ENCODE data around the gene KRTAP10-3.
"Not testable (repeated sequence)": the region's sequence is repeated elsewhere in the genome, so short reads cannot be mapped to it uniquely, and the experiment has no call there.

Gene KRTAP10-3

GRCh38 chr21:44558695-44559094 lies at the start of gene KRTAP10-3:
KRTAP10-3 (minus strand) TSS chr21:44558795; CDS start chr21:44558715, 80 bp downstream.
- H3K27ac ChIP-seq (ENCODE audit: low read depth, low read length): no peak within 1 kb of the TSS
- H3K9me3 ChIP-seq (ENCODE audit: control insufficient read depth, insufficient read depth, low read depth, low read length): no peaks in the 10 kb centered on the region
- H3K4me1 ChIP-seq (ENCODE audit: control insufficient read depth, insufficient read depth, low read length): peaks cover 5% of the 10 kb centered on the region; the same call in 1 of the 2 replicates
- no peaks in the 10 kb centered on the region for H3K27me3 ChIP-seq (ENCODE audit: control insufficient read depth, insufficient read depth, low read length)
- H3K9ac ChIP-seq (ENCODE audit: low read length): no peak within 1 kb of the TSS
- no peak within 1 kb of the TSS for H3K4me3 ChIP-seq (ENCODE audit: low read depth, low read length)
- no peaks in the 10 kb centered on the region for H3K36me3 ChIP-seq (ENCODE audit: control insufficient read depth, insufficient read depth, low read length)

GRCh38 chr21:44606495-44606894 lies 47.9 kb upstream of the KRTAP10-3 start:
- Histone ChIP-seq H3K4me1 (ENCODE audit: control insufficient read depth, insufficient read depth, low read length) (no peaks in the 10 kb centered on the region), H3K9ac (ENCODE audit: low read length) (no peak overlapping the region), H3K27me3 (ENCODE audit: control insufficient read depth, insufficient read depth, low read length) (no peaks in the 10 kb centered on the region), H3K36me3 (ENCODE audit: control insufficient read depth, insufficient read depth, low read length) (no peaks in the 10 kb centered on the region), H3K27ac (ENCODE audit: low read depth, low read length) (no peak overlapping the region), H3K4me3 (ENCODE audit: low read depth, low read length) (no peak overlapping the region), H3K9me3 (ENCODE audit: control insufficient read depth, insufficient read depth, low read depth, low read length) (peaks cover 33% of the 10 kb centered on the region)

- H3K27me3 ChIP-seq (ENCODE audit: control insufficient read depth, insufficient read depth, low read length): no peaks in the 10 kb centered on the region
- H3K4me3 ChIP-seq (ENCODE audit: low read depth, low read length): no peak overlapping the region
- H3K36me3 ChIP-seq (ENCODE audit: control insufficient read depth, insufficient read depth, low read length): no peaks in the 10 kb centered on the region
- peaks cover 8% of the 10 kb centered on the region for H3K9me3 ChIP-seq (ENCODE audit: control insufficient read depth, insufficient read depth, low read depth, low read length)
- no peak overlapping the region for H3K27ac ChIP-seq (ENCODE audit: low read depth, low read length)
- H3K9ac ChIP-seq (ENCODE audit: low read length): no peak overlapping the region
- H3K4me1 ChIP-seq (ENCODE audit: control insufficient read depth, insufficient read depth, low read length): peaks cover 8% of the 10 kb centered on the region
Observed at GRCh38 chr21:44603911-44604310, 45.3 kb upstream of the KRTAP10-3 start.

GRCh38 chr21:44603109-44603875 lies 44.7 kb upstream of the KRTAP10-3 start:
- Histone ChIP-seq H3K27ac (ENCODE audit: low read depth, low read length) (no peak overlapping the region), H3K27me3 (ENCODE audit: control insufficient read depth, insufficient read depth, low read length) (no peaks in the 10 kb centered on the region), H3K9ac (ENCODE audit: low read length) (no peak overlapping the region), H3K4me1 (ENCODE audit: control insufficient read depth, insufficient read depth, low read length) (peaks cover 11% of the 10 kb centered on the region), H3K9me3 (ENCODE audit: control insufficient read depth, insufficient read depth, low read depth, low read length) (peaks cover 6% of the 10 kb centered on the region), H3K4me3 (ENCODE audit: low read depth, low read length) (no peak overlapping the region), H3K36me3 (ENCODE audit: control insufficient read depth, insufficient read depth, low read length) (no peaks in the 10 kb centered on the region)

GRCh38 chr21:44602463-44602850 lies 43.9 kb upstream of the KRTAP10-3 start:
- Histone ChIP-seq H3K27ac (ENCODE audit: low read depth, low read length) (no peak overlapping the region), H3K9me3 (ENCODE audit: control insufficient read depth, insufficient read depth, low read depth, low read length) (peaks cover 6% of the 10 kb centered on the region), H3K4me3 (ENCODE audit: low read depth, low read length) (no peak overlapping the region), H3K27me3 (ENCODE audit: control insufficient read depth, insufficient read depth, low read length) (no peaks in the 10 kb centered on the region), H3K9ac (ENCODE audit: low read length) (no peak overlapping the region), H3K4me1 (ENCODE audit: control insufficient read depth, insufficient read depth, low read length) (peaks cover 19% of the 10 kb centered on the region), H3K36me3 (ENCODE audit: control insufficient read depth, insufficient read depth, low read length) (no peaks in the 10 kb centered on the region)

GRCh38 chr21:44601596-44602462 lies 43.2 kb upstream of the KRTAP10-3 start:
- H3K27ac ChIP-seq (ENCODE audit: low read depth, low read length): no peak overlapping the region
- H3K4me1 ChIP-seq (ENCODE audit: control insufficient read depth, insufficient read depth, low read length): peaks cover 19% of the 10 kb centered on the region
- no peak overlapping the region for H3K4me3 ChIP-seq (ENCODE audit: low read depth, low read length)
- peaks cover 6% of the 10 kb centered on the region for H3K9me3 ChIP-seq (ENCODE audit: control insufficient read depth, insufficient read depth, low read depth, low read length)
- H3K9ac ChIP-seq (ENCODE audit: low read length): no peak overlapping the region
- H3K36me3 ChIP-seq (ENCODE audit: control insufficient read depth, insufficient read depth, low read length): no peaks in the 10 kb centered on the region
- H3K27me3 ChIP-seq (ENCODE audit: control insufficient read depth, insufficient read depth, low read length): no peaks in the 10 kb centered on the region

- not testable (repeated sequence) for H3K9me3 ChIP-seq (ENCODE audit: control insufficient read depth, insufficient read depth, low read depth, low read length); H3K4me3 ChIP-seq (ENCODE audit: low read depth, low read length); H3K36me3 ChIP-seq (ENCODE audit: control insufficient read depth, insufficient read depth, low read length); H3K27me3 ChIP-seq (ENCODE audit: control insufficient read depth, insufficient read depth, low read length); H3K9ac ChIP-seq (ENCODE audit: low read length); H3K27ac ChIP-seq (ENCODE audit: low read depth, low read length)
- H3K4me1 ChIP-seq (ENCODE audit: control insufficient read depth, insufficient read depth, low read length): peaks cover 19% of the 10 kb centered on the region
Observed at GRCh38 chr21:44601091-44601490, 42.5 kb upstream of the KRTAP10-3 start.

GRCh38 chr21:44600118-44600978 lies 41.8 kb upstream of the KRTAP10-3 start, which contains the start of gene KRTAP10-7:
KRTAP10-7 (plus strand) TSS chr21:44600597; CDS start chr21:44600622, 25 bp downstream.
- not testable (repeated sequence) for H3K4me3 ChIP-seq (ENCODE audit: low read depth, low read length); H3K9me3 ChIP-seq (ENCODE audit: control insufficient read depth, insufficient read depth, low read depth, low read length); H3K9ac ChIP-seq (ENCODE audit: low read length); H3K36me3 ChIP-seq (ENCODE audit: control insufficient read depth, insufficient read depth, low read length); H3K27me3 ChIP-seq (ENCODE audit: control insufficient read depth, insufficient read depth, low read length)
- H3K27ac ChIP-seq (ENCODE audit: low read depth, low read length): 0 out of 2 replicates have a peak within 1 kb of the TSS, but pooled peaks have one; percentile 27
- H3K4me1 ChIP-seq (ENCODE audit: control insufficient read depth, insufficient read depth, low read length): peaks cover 19% of the 10 kb centered on the region

- H3K36me3 ChIP-seq (ENCODE audit: control insufficient read depth, insufficient read depth, low read length): no peaks in the 10 kb centered on the region
- H3K9ac ChIP-seq (ENCODE audit: low read length): no peak overlapping the region
- peaks cover 21% of the 10 kb centered on the region for H3K4me1 ChIP-seq (ENCODE audit: control insufficient read depth, insufficient read depth, low read length)
- H3K9me3 ChIP-seq (ENCODE audit: control insufficient read depth, insufficient read depth, low read depth, low read length): peaks cover under 1% of the 10 kb centered on the region; the same call in 1 of the 2 replicates
- H3K4me3 ChIP-seq (ENCODE audit: low read depth, low read length): no peak overlapping the region
- 0 out of 2 replicates have a peak overlapping the region, but pooled peaks have one; percentile 27 for H3K27ac ChIP-seq (ENCODE audit: low read depth, low read length)
- H3K27me3 ChIP-seq (ENCODE audit: control insufficient read depth, insufficient read depth, low read length): no peaks in the 10 kb centered on the region
Observed at GRCh38 chr21:44599264-44600029, 40.9 kb upstream of the KRTAP10-3 start.

GRCh38 chr21:44598061-44598460 lies 39.5 kb upstream of the KRTAP10-3 start:
- peaks cover 35% of the 10 kb centered on the region for H3K4me1 ChIP-seq (ENCODE audit: control insufficient read depth, insufficient read depth, low read length)
- peak overlapping the region; percentile 71; the same call in 1 of the 2 replicates for H3K27ac ChIP-seq (ENCODE audit: low read depth, low read length)
- H3K36me3 ChIP-seq (ENCODE audit: control insufficient read depth, insufficient read depth, low read length): no peaks in the 10 kb centered on the region
- no peaks in the 10 kb centered on the region for H3K9me3 ChIP-seq (ENCODE audit: control insufficient read depth, insufficient read depth, low read depth, low read length)
- H3K27me3 ChIP-seq (ENCODE audit: control insufficient read depth, insufficient read depth, low read length): no peaks in the 10 kb centered on the region
- no peak overlapping the region for H3K4me3 ChIP-seq (ENCODE audit: low read depth, low read length)
- H3K9ac ChIP-seq (ENCODE audit: low read length): peak overlapping the region; percentile 48

Measured in HUES6 (cell line).